D721Med (cell line): Measurements from ENCODE around the gene SLC29A4.
"Not testable (repeated sequence)": the region's sequence is repeated elsewhere in the genome, so short reads cannot be mapped to it uniquely, and the experiment has no call there.

ENCODE experiments used
- DNase-seq: peaks from one replicate; pipeline ENCODE4 v3.0.0; 2011; ENCODE audit warnings: low spot score; ENCODE audit not compliant: insufficient read length
- FAIRE-seq: peaks from 2 replicates; lab custom pipeline; 2011; peaks lifted over from hg19 to GRCh38; lab: Jason Lieb, UNC
- CTCF ChIP-seq: IDR thresholded peaks from 2 replicates; pipeline ENCODE4 v1.5.1; 2012; ENCODE audit warnings: mild to moderate bottlenecking, control low read depth; ENCODE audit not compliant: insufficient read depth; ENCODE audit errors: missing control alignments

SLC29A4 gene

GRCh38 chr7:5303061-5303460 is 20.3 kb downstream of the SLC29A4 start:
- TF ChIP-seq CTCF: no peak
- FAIRE-seq: no peak
- DNase-seq: no peak

- TF ChIP-seq CTCF: no peak
- DNase-seq: no peak
- FAIRE-seq: no peak
Observed at GRCh38 chr7:5303591-5304505, 21.1 kb downstream of the SLC29A4 start.

DNA sequence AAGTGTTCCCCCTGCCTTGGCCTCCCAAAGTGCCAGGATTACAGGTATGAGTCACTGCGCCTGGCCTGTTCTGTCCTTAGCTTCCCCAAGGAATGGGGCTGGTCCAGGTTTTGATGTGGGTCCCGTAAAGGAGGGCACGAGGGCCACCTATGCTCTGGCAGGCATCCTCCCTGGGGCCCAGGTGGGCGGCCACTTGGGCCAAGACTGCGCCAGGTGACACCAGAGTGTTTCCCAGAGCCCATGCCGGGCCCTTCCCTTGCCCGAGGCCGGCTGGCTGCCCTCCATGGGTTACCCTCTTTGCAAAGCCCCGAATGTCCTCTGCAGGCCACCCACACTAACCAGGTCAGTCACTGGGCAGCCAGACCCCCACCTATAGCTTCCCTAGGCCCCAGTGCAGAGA is 22.3 kb downstream of the SLC29A4 start:
- not testable (repeated sequence) for FAIRE-seq

GRCh38 chr7:5307221-5308142 is 24.7 kb downstream of the SLC29A4 start:
- not testable (repeated sequence) for FAIRE-seq, DNase-seq

More for the DNA sequence above, 22.3 kb downstream of the SLC29A4 start:
- not testable (repeated sequence) for DNase-seq

DNA sequence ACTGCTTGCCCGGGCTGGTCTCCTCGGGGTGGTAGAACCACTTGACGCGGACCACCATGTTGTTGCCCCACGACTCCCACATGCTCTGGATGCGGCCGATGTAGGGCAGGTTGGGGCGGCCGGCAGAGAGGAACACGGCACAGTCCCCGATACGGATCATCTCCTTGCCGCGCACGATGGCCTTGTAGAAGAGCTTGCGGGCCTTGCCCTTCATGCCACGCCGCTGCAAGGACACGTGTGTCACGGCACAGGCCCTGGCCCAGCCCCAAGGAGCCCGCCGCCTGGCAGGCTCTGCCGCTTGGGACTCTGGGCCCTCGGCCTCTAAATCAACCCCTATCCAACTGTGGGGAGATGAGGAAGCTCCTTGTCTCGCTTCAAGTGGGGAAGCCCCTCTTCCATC is 26.4 kb downstream of the SLC29A4 start:
- no peak for FAIRE-seq
- no peak for DNase-seq
- no peak for TF ChIP-seq CTCF

DNA sequence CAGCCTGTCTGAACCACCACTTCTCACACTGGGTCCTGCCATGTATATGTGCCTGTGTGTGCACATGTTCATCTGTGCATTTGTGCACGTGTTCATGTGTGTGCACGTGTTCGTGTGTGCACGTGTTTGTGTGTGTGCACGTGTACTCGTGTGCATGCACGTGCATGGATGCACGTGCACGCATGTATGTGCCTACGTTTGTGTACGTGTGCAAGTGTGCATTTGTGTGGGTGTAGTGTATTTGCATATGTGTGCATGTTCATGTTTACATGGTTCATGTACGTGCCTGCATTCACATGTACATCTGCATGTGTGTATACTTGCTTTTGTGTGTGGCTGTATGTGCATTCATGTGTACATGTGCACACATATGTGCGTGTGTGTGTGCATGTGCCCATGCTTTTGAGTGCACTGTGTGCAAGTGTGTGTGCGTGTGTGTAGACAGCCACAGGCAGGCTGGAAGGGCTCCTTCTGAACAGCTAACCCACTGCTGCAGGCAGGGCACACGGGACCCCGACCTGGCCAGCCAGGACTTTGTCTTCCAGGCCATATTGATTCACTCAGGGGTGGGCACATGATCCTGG is 28.2 kb downstream of the SLC29A4 start:
- no peak for TF ChIP-seq CTCF
- no peak for FAIRE-seq

GRCh38 chr7:5312276-5313070 is 29.7 kb downstream of the SLC29A4 start:
- not testable (repeated sequence) for FAIRE-seq, DNase-seq

More for the DNA sequence above, 28.2 kb downstream of the SLC29A4 start:
- DNase-seq: no peak

GRCh38 chr7:5313076-5313885 is 30.5 kb downstream of the SLC29A4 start:
- FAIRE-seq, DNase-seq: not testable (repeated sequence)
